WTC11 (cell line): Measurements from ENCODE around the gene SLC22A9. TPM values are rescaled to one million over a fixed set of nuclear protein-coding genes. Genes with fewer than 3 reads are reported as not detected.

Experiments
- ATAC-seq: fragments of 200-7000 bp; cut with Tn5 transposase; 2 replicates; pipeline ENCODE4 v1.10.0; 2021; ENCODE audit warnings: mild to moderate bottlenecking, moderate library complexity
- CTCF ChIA-PET: fragments of 300-600 bp; sonication (Branson Sonifier 250); formaldehyde crosslinking; loops from one replicate; lab custom pipeline; 2021; ENCODE audit warnings: antibody characterized with exemption; lab: Charles Lee
- POLR2A ChIA-PET: fragments of 350-600 bp; sonication (Branson Sonifier 250); formaldehyde crosslinking; loops from one replicate; lab custom pipeline; 2021; ENCODE audit warnings: antibody characterized with exemption; lab: Charles Lee
- DNase-seq: peaks from one replicate; pipeline ENCODE4 v3.0.0; 2021; ENCODE audit warnings: low spot score
- H3K27ac Mint-ChIP-seq: 2 replicates; pipeline ENCODE4 v1.8.0; 2021; ENCODE audit warnings: mixed read lengths
- H3K27me3 Mint-ChIP-seq: 2 replicates; pipeline ENCODE4 v1.8.0; 2021; ENCODE audit warnings: low read depth, mild to moderate bottlenecking, moderate library complexity, mixed read lengths
- H3K36me3 Mint-ChIP-seq: 2 replicates; pipeline ENCODE4 v1.8.0; 2021; ENCODE audit warnings: mixed read lengths
- H3K4me1 Mint-ChIP-seq: 2 replicates; pipeline ENCODE4 v1.8.0; 2022; ENCODE audit warnings: mixed read lengths
- H3K4me3 Mint-ChIP-seq: 2 replicates; pipeline ENCODE4 v1.8.0; 2021; ENCODE audit warnings: mild to moderate bottlenecking, moderate library complexity, mixed read lengths
- H3K9me3 Mint-ChIP-seq: 2 replicates; pipeline ENCODE4 v1.8.0; 2021; ENCODE audit warnings: mixed read lengths
- AR ChIP-seq: fragments of 250-450 bp; sonication (Bioruptor Pico); IDR thresholded peaks from 2 replicates; pipeline ENCODE4 v1.9.0; 2021; ENCODE audit warnings: mild to moderate bottlenecking
- E2F4 ChIP-seq: sonication (generic); formaldehyde crosslinking; IDR thresholded peaks from 2 replicates; pipeline ENCODE4 v1.8.1; 2022; ENCODE audit warnings: low read depth, mild to moderate bottlenecking, moderate library complexity, missing genetic modification reagents, borderline replicate concordance
- ETV6 ChIP-seq: sonication (generic); formaldehyde crosslinking; IDR thresholded peaks from 2 replicates; pipeline ENCODE4 v1.8.1; 2022; ENCODE audit warnings: mild to moderate bottlenecking, missing genetic modification reagents
- FOXP1 ChIP-seq: sonication (generic); formaldehyde crosslinking; IDR thresholded peaks from 2 replicates; pipeline ENCODE4 v1.8.0; 2022; ENCODE audit warnings: missing genetic modification reagents, mild to moderate bottlenecking, moderate library complexity, borderline replicate concordance
- MXD4 ChIP-seq: fragments of 250-450 bp; sonication (Bioruptor Pico); IDR thresholded peaks from 2 replicates; pipeline ENCODE4 v1.8.0; 2021; ENCODE audit warnings: mild to moderate bottlenecking, moderate library complexity, borderline replicate concordance
- NR1H2 ChIP-seq: sonication (generic); formaldehyde crosslinking; IDR thresholded peaks from 2 replicates; pipeline ENCODE4 v1.9.0; 2021; ENCODE audit warnings: mild to moderate bottlenecking, moderate library complexity, missing genetic modification reagents
- NR3C1 ChIP-seq: sonication (generic); formaldehyde crosslinking; conservative IDR thresholded peaks from 2 replicates; pipeline ENCODE4 v1.8.1; 2023; ENCODE audit warnings: low read depth, mild to moderate bottlenecking, missing genetic modification reagents
- SMAD4 ChIP-seq: sonication (generic); formaldehyde crosslinking; IDR thresholded peaks from 2 replicates; pipeline ENCODE4 v1.8.0; 2022; ENCODE audit warnings: mild to moderate bottlenecking, missing genetic modification reagents
- SOX15 ChIP-seq: fragments of 250-450 bp; sonication (Bioruptor Pico); IDR thresholded peaks from 2 replicates; pipeline ENCODE4 v1.9.0; 2021; ENCODE audit warnings: mild to moderate bottlenecking
- ZBTB43 ChIP-seq: sonication (generic); formaldehyde crosslinking; IDR thresholded peaks from 2 replicates; pipeline ENCODE4 v1.8.1; 2023; ENCODE audit warnings: mild to moderate bottlenecking, missing genetic modification reagents
- ZNF232 ChIP-seq: sonication (generic); formaldehyde crosslinking; IDR thresholded peaks from 2 replicates; pipeline ENCODE4 v1.8.0; 2022; ENCODE audit warnings: mild to moderate bottlenecking, missing genetic modification reagents
- ZNF263 ChIP-seq: sonication (generic); formaldehyde crosslinking; IDR thresholded peaks from 2 replicates; pipeline ENCODE4 v1.8.1; 2022; ENCODE audit warnings: low read depth, mild to moderate bottlenecking, moderate library complexity, missing genetic modification reagents
- ZNF396 ChIP-seq: fragments of 250-450 bp; sonication (Bioruptor Pico); IDR thresholded peaks from 2 replicates; pipeline ENCODE4 v1.8.0; 2021; ENCODE audit warnings: mild to moderate bottlenecking, moderate library complexity, borderline replicate concordance
- ZNF671 ChIP-seq: fragments of 250-450 bp; sonication (Bioruptor Pico); IDR thresholded peaks from 2 replicates; pipeline ENCODE4 v1.8.0; 2021; ENCODE audit warnings: mild to moderate bottlenecking
- total RNA-seq: library from RNA; stranded (reverse); gene quantifications from 3 replicates; pipeline ENCODE4 v1.2.3, GENCODE V29; 2021
- TF ChIP-seq, protein P1 (sequence below): sonication (generic); formaldehyde crosslinking; IDR thresholded peaks from 2 replicates; pipeline ENCODE4 v1.8.1; 2022; ENCODE audit warnings: missing genetic modification reagents, borderline replicate concordance
- TF ChIP-seq, protein P2 (sequence below): sonication (generic); formaldehyde crosslinking; IDR thresholded peaks from 2 replicates; pipeline ENCODE4 v1.8.0; 2022; ENCODE audit warnings: missing genetic modification reagents

Gene SLC22A9
- total RNA-seq, 1 experiment from 2014 or later = not detected

GRCh38 chr11:63445720-63446119 is 76.1 kb downstream of the SLC22A9 start:
- peaks cover 28% of the 10 kb centered on the region for H3K36me3 Mint-ChIP-seq
- ChIA-PET POLR2A (no interaction called here), CTCF (no interaction called here)
- no peak overlapping the region for H3K4me3 Mint-ChIP-seq
- no peak for ATAC-seq
- peaks cover 2% of the 10 kb centered on the region; the same call in 1 of the 2 replicates for H3K27me3 Mint-ChIP-seq
- TF ChIP-seq SMAD4 (CRISPR knock-in tag) (no peak), MXD4 (CRISPR knock-in tag) (no peak), ZNF396 (no peak), ETV6 (CRISPR knock-in tag) (no peak), ZNF263 (CRISPR knock-in tag) (no peak), AR (CRISPR knock-in tag) (no peak), E2F4 (CRISPR knock-in tag) (no peak), ZNF232 (no peak), ZBTB43 (CRISPR knock-in tag) (no peak), NR1H2 (CRISPR knock-in tag) (no peak), SOX15 (CRISPR knock-in tag) (no peak), ZNF671 (CRISPR knock-in tag) (no peak), FOXP1 (CRISPR knock-in tag) (no peak), NR3C1 (CRISPR knock-in tag) (no peak)
- TF ChIP-seq, protein P1, sequence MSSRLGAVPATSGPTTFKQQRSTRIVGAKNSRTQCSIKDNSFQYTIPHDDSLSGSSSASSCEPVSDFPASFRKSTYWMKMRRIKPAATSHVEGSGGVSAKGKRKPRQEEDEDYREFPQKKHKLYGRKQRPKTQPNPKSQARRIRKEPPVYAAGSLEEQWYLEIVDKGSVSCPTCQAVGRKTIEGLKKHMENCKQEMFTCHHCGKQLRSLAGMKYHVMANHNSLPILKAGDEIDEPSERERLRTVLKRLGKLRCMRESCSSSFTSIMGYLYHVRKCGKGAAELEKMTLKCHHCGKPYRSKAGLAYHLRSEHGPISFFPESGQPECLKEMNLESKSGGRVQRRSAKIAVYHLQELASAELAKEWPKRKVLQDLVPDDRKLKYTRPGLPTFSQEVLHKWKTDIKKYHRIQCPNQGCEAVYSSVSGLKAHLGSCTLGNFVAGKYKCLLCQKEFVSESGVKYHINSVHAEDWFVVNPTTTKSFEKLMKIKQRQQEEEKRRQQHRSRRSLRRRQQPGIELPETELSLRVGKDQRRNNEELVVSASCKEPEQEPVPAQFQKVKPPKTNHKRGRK (CRISPR knock-in tag) = no peak
- TF ChIP-seq, protein P2, sequence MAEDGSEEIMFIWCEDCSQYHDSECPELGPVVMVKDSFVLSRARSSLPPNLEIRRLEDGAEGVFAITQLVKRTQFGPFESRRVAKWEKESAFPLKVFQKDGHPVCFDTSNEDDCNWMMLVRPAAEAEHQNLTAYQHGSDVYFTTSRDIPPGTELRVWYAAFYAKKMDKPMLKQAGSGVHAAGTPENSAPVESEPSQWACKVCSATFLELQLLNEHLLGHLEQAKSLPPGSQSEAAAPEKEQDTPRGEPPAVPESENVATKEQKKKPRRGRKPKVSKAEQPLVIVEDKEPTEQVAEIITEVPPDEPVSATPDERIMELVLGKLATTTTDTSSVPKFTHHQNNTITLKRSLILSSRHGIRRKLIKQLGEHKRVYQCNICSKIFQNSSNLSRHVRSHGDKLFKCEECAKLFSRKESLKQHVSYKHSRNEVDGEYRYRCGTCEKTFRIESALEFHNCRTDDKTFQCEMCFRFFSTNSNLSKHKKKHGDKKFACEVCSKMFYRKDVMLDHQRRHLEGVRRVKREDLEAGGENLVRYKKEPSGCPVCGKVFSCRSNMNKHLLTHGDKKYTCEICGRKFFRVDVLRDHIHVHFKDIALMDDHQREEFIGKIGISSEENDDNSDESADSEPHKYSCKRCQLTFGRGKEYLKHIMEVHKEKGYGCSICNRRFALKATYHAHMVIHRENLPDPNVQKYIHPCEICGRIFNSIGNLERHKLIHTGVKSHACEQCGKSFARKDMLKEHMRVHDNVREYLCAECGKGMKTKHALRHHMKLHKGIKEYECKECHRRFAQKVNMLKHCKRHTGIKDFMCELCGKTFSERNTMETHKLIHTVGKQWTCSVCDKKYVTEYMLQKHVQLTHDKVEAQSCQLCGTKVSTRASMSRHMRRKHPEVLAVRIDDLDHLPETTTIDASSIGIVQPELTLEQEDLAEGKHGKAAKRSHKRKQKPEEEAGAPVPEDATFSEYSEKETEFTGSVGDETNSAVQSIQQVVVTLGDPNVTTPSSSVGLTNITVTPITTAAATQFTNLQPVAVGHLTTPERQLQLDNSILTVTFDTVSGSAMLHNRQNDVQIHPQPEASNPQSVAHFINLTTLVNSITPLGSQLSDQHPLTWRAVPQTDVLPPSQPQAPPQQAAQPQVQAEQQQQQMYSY (CRISPR knock-in tag) = no peak
- no peak for DNase-seq
- H3K9me3 Mint-ChIP-seq = peaks cover 44% of the 10 kb centered on the region
- H3K4me1 Mint-ChIP-seq = peaks cover 41% of the 10 kb centered on the region
- H3K27ac Mint-ChIP-seq = no peak overlapping the region
